ENCODE measurements around the gene EPS8L1.

The EPS8L1 gene

GRCh38 chr19:55115446-55116065 lies 39.9 kb downstream of the EPS8L1 start:
- no peak for DNase-seq (ENCODE audit: low spot score)

GRCh38 chr19:55116232-55116858 lies 40.7 kb downstream of the EPS8L1 start:
- peak; percentile 18 for DNase-seq (ENCODE audit: low spot score)

DNA sequence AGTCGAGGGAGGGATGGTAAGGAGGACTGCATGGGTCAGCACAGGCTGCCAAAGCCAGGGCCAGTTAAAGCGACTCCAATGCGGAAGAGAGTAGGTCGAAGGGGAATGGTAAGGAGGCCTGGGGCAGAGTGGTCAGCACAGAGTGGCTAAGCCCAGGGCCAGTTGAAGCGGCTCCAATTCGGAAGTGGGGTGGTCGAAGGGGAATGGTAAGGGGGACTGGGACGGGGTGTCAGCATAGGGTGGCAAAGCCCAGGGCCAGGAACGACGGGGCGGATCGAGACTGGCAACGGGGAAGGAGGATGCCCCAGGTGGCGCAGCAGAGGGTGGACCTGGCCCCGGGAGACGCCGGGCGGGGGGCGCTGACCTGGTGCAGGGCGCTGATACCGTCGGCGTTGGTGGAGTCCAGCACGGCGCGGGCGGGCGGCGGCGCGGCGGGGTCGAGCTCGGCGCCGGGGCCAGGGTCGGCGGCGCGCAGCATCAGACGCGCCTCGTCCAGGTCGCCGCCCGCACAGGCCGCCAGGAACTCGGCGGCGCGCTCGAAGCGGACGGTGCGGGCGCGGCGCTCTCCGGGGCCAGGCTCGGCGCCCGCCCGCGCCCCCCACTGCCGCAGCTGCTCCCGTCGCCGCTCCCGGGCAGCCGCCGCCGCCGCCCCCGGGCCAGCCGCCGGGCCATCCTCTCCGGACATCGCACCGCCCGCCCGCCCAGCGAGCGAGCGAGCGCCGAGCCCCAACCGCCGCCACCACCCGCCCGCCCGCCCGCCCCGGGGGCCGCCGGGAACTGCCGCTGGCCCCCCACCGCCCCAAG lies 41.4 kb downstream of the EPS8L1 start, which contains the start of gene PPP1R12C:
PPP1R12C (minus strand) TSS at position 779 of the 804 bp plus-strand sequence; CDS start at position 685, 94 bp downstream.
- DNase-seq (ENCODE audit: low spot score): no peak

- peak; percentile 99 for DNase-seq (ENCODE audit: low spot score)
These were observed 42.2 kb downstream of the EPS8L1 start for GRCh38 chr19:55117663-55118391.

GRCh38 chr19:55118401-55118991 lies 42.8 kb downstream of the EPS8L1 start:
- DNase-seq (ENCODE audit: low spot score): no peak

DNA sequence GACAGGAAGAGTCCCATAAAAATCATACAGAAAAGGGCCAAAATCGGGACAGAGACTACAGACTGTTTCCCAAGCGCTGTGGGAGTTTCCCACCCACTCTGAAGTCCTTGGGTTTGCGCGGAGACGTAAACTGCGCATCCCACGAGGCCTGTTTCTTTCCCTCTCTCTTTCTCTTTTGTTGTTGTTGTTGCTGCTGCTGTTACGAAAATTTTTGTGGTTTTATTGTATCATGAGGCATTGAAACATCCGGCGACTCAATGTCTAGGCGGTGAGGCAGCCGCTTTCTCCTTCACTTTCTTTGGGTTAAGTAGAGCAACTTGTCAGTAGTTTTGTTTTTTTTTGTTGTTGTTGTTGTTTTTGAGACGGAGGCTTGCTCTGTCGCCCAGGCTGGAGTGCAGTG lies 43.4 kb downstream of the EPS8L1 start:
- DNase-seq (ENCODE audit: low spot score): no peak

DNA sequence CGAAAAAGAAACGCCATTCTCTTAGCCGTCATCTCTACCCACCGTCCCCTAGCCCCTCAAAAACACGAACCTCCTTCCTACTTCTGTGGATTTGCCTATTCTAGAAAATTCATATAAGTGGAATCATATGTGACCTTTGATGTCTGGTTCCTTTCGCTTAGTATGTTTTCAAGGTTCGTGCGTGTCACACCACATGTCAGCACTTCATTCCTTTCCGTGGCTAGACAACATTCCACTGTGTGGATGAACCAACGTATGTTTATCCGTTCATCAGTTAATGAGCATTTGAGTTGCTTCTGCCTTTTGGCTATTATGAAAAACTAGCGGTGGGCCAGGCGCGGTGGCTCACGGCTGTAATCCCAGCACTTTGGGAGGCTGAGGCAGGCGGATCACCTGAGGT lies 55.8 kb downstream of the EPS8L1 start:
- DNase-seq (ENCODE audit: low spot score): no peak

- no peak for DNase-seq (ENCODE audit: low spot score)
These were observed 56.9 kb downstream of the EPS8L1 start for GRCh38 chr19:55132453-55133129.

DNA sequence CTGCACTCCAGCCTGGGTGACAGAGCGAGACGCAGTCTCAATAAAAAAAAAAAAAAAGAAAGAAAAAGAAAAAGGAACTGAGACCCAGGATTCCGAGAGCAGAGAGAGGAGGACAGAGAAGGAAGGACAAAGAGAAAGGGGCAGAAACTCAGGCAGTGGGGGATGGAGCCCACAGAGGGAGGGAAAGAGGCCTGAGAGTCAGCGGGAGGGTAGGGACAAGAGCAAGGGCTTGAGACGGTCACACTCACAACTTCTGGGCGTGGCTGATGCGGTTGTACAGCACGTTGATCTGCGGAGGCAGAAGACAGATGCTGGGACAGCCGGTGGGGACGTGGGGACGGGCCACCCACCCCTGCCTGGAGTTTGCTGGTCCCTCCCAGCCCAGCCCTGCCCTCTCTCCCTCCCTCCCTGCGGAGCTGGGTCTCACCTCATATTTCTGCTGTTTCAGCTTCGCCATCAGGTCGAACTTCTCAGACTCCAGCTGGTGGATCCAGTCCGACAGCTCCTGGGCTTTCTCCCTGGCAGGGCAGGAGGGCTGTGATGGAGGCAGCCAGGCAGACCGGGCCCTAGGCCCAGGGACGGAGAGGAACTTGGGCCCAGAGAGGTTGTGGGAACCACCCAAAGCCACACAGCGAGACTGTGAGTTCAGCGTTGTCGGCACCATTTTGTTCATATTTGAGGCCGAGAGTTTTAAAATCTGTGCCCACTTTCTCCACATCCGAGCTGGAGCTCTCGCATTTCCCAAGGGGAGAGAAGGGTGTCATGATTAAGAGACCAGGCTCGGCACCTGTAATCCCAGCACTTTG lies 58.2 kb downstream of the EPS8L1 start:
- DNase-seq (ENCODE audit: low spot score): no peak

GRCh38 chr19:55134736-55135135 lies 59.1 kb downstream of the EPS8L1 start:
- no peak for DNase-seq (ENCODE audit: low spot score)

DNA sequence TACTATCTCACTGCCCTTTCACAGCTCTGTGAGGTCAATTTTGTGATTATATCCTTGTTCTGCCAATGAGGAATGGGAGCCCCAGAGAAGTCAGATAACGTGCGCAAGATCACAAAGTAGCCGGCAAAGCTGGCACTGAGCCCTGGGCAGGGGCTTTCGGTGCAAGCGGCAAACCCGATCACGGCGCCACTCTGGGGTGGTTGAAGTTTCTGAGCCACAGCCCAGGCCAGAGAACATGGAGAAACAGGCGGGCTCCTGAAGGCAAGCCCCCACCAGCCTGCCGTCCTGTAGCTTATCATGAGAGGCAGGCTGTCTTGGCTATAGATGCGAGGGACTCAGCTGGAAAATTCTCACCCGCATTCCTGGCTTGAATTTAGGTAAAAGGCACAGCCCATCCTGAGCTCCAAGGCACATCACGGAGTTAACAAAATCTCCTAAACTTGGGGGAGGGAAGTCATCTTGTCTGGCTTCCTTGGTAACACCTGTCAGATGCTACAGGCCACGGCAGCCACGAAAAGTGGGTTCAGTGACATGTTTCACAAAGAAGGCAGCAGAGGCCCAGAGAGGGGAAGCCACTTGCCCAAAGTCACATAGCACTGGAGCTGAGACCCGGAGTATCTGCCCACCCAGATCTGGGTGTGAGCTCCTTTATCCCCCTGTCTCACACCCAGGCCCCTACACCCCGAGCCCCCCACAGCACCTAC lies 60.9 kb downstream of the EPS8L1 start:
- DNase-seq (ENCODE audit: low spot score): no peak

Measured in LoVo (cell line).